ENCODE measurements around the gene PKM. TPM values are rescaled to one million over a fixed set of nuclear protein-coding genes. Genes with fewer than 3 reads are reported as not detected.

Gene PKM
- total RNA-seq, 1 experiment from 2014 or later = 828 TPM

DNA sequence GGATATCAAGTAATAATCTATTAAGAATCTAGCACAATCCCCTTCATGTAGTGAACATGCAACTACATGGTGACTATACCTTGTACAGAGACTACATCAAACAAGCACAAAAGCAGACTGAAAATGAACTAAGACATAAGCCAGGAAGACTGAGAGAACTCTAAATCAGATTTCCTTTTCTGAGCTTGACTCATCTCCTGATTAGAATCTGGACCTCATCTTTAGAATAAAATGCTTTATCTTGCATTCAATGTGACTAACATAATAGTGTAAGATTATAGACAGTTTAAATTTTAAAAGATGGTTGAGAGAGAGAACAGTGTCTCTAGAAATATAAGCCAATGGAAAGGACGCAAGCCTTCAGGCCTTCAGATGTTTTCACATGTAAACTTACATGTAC lies 17.5 kb upstream of the PKM start:
- peak overlapping the region; percentile 35 for H3K27ac Mint-ChIP-seq (ENCODE audit: low read depth, unreplicated experiment)
- intact Hi-C loops (cut with micrococcal nuclease) = no loop called here
- no TSS peak for BruUV-seq (replicated peaks)
- H3K4me1 Mint-ChIP-seq (ENCODE audit: insufficient read depth, unreplicated experiment) = peaks cover 11% of the 10 kb centered on the region
- no peak for DNase-seq (ENCODE audit: unreplicated experiment)
- no peaks in the 10 kb centered on the region for H3K27me3 Mint-ChIP-seq (ENCODE audit: insufficient read depth, unreplicated experiment)
- H3K9me3 Mint-ChIP-seq (ENCODE audit: unreplicated experiment) = no peaks in the 10 kb centered on the region
- TF ChIP-seq, protein P1, sequence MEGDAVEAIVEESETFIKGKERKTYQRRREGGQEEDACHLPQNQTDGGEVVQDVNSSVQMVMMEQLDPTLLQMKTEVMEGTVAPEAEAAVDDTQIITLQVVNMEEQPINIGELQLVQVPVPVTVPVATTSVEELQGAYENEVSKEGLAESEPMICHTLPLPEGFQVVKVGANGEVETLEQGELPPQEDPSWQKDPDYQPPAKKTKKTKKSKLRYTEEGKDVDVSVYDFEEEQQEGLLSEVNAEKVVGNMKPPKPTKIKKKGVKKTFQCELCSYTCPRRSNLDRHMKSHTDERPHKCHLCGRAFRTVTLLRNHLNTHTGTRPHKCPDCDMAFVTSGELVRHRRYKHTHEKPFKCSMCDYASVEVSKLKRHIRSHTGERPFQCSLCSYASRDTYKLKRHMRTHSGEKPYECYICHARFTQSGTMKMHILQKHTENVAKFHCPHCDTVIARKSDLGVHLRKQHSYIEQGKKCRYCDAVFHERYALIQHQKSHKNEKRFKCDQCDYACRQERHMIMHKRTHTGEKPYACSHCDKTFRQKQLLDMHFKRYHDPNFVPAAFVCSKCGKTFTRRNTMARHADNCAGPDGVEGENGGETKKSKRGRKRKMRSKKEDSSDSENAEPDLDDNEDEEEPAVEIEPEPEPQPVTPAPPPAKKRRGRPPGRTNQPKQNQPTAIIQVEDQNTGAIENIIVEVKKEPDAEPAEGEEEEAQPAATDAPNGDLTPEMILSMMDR (IDR thresholded peaks at IDR 0.05; ENCODE audit: unreplicated experiment) = no peak
- CTCF ChIA-PET = no interaction called here
- no peak overlapping the region for H3K4me3 Mint-ChIP-seq (ENCODE audit: unreplicated experiment)
- POLR2A ChIA-PET = interaction anchor here (1.3 kb wide), 1 partner anchor 17 kb away, joined by 4 read pairs; the partner anchor contains the start of gene PKM
- peaks cover 84% of the 10 kb centered on the region for H3K36me3 Mint-ChIP-seq (ENCODE audit: insufficient read depth, unreplicated experiment)

DNA sequence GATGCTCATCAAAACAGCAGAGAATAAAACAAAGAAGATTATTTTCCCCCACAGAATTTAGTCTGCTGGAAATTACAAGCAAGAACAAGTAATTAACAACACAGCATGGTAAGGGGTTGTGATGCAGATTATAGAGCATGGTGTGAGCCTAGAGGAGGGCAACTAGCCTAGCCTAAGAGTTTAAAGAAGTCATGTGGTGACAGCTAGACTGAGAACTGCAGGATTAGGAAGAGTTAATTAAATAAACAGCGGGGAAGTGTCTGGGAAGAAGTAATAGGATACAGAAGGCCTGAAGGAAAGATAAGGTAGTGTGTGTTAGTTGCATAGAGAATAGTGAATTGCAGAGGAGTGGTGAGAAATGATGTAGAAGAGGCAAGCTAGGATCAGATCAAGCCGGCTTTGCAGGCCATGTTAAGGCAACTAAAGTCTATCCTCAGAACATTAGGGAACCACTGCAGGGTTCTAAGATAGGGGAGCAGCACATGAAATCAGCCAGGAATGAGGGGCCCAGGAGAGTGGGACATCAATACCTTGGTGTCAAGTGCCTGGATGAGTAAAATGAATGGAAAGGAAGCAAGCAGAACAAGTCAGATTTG lies 11.9 kb upstream of the PKM start:
- Mint-ChIP-seq H3K27me3 (ENCODE audit: insufficient read depth, unreplicated experiment) (no peaks in the 10 kb centered on the region), H3K27ac (ENCODE audit: low read depth, unreplicated experiment) (peak overlapping the region; percentile 43), H3K9me3 (ENCODE audit: unreplicated experiment) (no peaks in the 10 kb centered on the region), H3K36me3 (ENCODE audit: insufficient read depth, unreplicated experiment) (peaks cover 54% of the 10 kb centered on the region), H3K4me1 (ENCODE audit: insufficient read depth, unreplicated experiment) (no peaks in the 10 kb centered on the region), H3K4me3 (ENCODE audit: unreplicated experiment) (no peak overlapping the region)
- intact Hi-C loops (cut with micrococcal nuclease) = no loop called here
- DNase-seq (ENCODE audit: unreplicated experiment) = no peak
- CTCF ChIA-PET = interaction anchor here (0.8 to 1.2 kb wide), 2 partner anchors 18 to 43 kb away, joined by 3 read pairs; no protein-coding TSS in a partner anchor
- POLR2A ChIA-PET = interaction anchor here (0.7 to 1.8 kb wide), 3 partner anchors 12 to 40 kb away, joined by 3 to 6 read pairs (median 3); partner anchors contain the start of gene PKM
- TF ChIP-seq, protein P1 (IDR thresholded peaks at IDR 0.05; ENCODE audit: unreplicated experiment) = no peak
- no TSS peak for BruUV-seq (replicated peaks)

DNA sequence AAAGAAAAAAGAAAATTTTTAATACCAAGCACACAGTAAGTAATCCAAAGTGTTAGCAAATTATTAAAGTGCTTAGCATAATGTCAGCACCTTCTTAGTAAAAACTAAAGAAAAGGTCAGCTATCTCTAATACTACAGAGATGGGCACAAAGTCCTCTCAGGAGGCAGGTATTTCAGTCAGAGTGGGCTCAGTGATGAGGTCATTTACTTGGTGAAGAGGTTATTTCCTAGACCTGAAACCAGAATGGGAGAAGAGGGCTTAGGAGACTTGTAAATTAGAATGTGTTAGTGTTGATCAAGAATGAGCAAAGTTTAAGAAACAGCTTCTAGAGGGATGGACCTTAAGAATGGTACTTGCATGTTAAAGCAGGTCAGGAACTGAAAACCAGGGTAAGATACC lies 8.7 kb upstream of the PKM start:
- DNase-seq (ENCODE audit: unreplicated experiment) = no peak
- Mint-ChIP-seq H3K27ac (ENCODE audit: low read depth, unreplicated experiment) (no peak overlapping the region), H3K36me3 (ENCODE audit: insufficient read depth, unreplicated experiment) (peaks cover 32% of the 10 kb centered on the region), H3K9me3 (ENCODE audit: unreplicated experiment) (no peaks in the 10 kb centered on the region), H3K4me1 (ENCODE audit: insufficient read depth, unreplicated experiment) (peaks cover 17% of the 10 kb centered on the region), H3K27me3 (ENCODE audit: insufficient read depth, unreplicated experiment) (no peaks in the 10 kb centered on the region), H3K4me3 (ENCODE audit: unreplicated experiment) (no peak overlapping the region)
- intact Hi-C loops (cut with micrococcal nuclease) = no loop called here
- no TSS peak for BruUV-seq (replicated peaks)
- TF ChIP-seq, protein P1 (IDR thresholded peaks at IDR 0.05; ENCODE audit: unreplicated experiment) = no peak
- POLR2A ChIA-PET = interaction anchor here (0.7 to 5.8 kb wide), 7 partner anchors 11 to 41 kb away, joined by 3 to 88 read pairs (median 5); partner anchors contain the start of gene PKM
- CTCF ChIA-PET = interaction anchor here (0.6 to 1.8 kb wide), 2 partner anchors 10 to 136 kb away, joined by 4 to 8 read pairs; partner anchors contain the start of gene HEXA

DNA sequence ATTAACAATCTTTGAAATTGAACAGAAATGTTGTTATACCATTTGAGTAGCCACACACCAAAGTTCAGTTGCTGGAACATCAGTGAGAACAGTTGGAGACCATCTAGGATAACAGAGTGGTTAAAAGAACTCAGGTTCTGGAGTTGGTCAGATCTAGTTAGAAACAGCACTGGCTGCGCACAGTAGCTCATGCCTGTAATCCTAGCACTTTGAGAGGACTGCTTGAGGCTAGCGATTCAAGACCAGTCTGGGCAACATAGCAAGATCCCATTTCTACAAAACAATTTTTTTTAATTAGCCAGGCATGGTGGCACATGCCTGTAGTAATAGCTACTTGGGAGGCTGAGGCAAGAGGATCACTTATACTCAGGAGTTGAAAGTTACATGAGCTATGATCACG lies 7.6 kb upstream of the PKM start:
- no peaks in the 10 kb centered on the region for H3K9me3 Mint-ChIP-seq (ENCODE audit: unreplicated experiment)
- DNase-seq (ENCODE audit: unreplicated experiment) = no peak
- TF ChIP-seq, protein P1 (IDR thresholded peaks at IDR 0.05; ENCODE audit: unreplicated experiment) = no peak
- H3K4me1 Mint-ChIP-seq (ENCODE audit: insufficient read depth, unreplicated experiment) = peaks cover 17% of the 10 kb centered on the region
- intact Hi-C loops (cut with micrococcal nuclease) = no loop called here
- no peak overlapping the region for H3K4me3 Mint-ChIP-seq (ENCODE audit: unreplicated experiment)
- POLR2A ChIA-PET = interaction anchor here (1.0 to 5.8 kb wide), 8 partner anchors 10 to 237 kb away, joined by 3 to 88 read pairs (median 5); partner anchors contain the start of gene PKM
- peaks cover 21% of the 10 kb centered on the region for H3K36me3 Mint-ChIP-seq (ENCODE audit: insufficient read depth, unreplicated experiment)
- no peak overlapping the region for H3K27ac Mint-ChIP-seq (ENCODE audit: low read depth, unreplicated experiment)
- no TSS peak for BruUV-seq (replicated peaks)
- CTCF ChIA-PET = interaction anchor here (0.6 to 0.8 kb wide), 4 partner anchors 15 to 36 kb away, joined by 3 read pairs; no protein-coding TSS in a partner anchor
- H3K27me3 Mint-ChIP-seq (ENCODE audit: insufficient read depth, unreplicated experiment) = no peaks in the 10 kb centered on the region

Measured in MCF 10A (cell line).